Activated CD4-positive, alpha-beta T cell treated with anti-CD3 and anti-CD28 coated beads for 4 hours (primary cell): Measurements from ENCODE around the gene SHROOM3.

Source experiments
- DNase-seq, 2 donors: peaks; one replicate each; pipeline ENCODE4 v3.0.0-alpha.2; 2020

Gene SHROOM3

GRCh38 chr4:76571274-76571673 is 136.2 kb downstream of the SHROOM3 start:
- DNase-seq = no peak

DNA sequence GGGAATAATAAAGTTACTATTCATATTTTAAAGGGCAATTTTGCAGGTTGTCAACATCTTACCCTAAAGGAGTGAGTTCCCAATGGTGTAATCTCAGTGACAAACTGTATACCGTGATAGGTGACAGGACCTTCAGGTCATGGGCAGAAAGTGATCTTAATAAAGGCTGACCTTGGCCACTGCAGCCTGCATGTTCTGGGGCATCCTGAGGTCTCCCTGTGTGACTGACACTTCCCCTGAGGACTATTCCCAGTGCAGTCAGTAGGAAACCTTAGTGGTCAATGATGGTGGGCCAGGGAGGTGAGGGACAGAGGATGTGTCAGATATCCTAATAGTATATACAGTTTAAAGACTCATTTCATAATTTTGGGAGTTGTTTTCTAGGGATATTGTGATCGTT is 137.2 kb downstream of the SHROOM3 start:
- DNase-seq = no peak

GRCh38 chr4:76576824-76577223 is 141.8 kb downstream of the SHROOM3 start:
- no peak for DNase-seq

- no peak for DNase-seq
These were observed 143.1 kb downstream of the SHROOM3 start for GRCh38 chr4:76578002-76578560.

DNA sequence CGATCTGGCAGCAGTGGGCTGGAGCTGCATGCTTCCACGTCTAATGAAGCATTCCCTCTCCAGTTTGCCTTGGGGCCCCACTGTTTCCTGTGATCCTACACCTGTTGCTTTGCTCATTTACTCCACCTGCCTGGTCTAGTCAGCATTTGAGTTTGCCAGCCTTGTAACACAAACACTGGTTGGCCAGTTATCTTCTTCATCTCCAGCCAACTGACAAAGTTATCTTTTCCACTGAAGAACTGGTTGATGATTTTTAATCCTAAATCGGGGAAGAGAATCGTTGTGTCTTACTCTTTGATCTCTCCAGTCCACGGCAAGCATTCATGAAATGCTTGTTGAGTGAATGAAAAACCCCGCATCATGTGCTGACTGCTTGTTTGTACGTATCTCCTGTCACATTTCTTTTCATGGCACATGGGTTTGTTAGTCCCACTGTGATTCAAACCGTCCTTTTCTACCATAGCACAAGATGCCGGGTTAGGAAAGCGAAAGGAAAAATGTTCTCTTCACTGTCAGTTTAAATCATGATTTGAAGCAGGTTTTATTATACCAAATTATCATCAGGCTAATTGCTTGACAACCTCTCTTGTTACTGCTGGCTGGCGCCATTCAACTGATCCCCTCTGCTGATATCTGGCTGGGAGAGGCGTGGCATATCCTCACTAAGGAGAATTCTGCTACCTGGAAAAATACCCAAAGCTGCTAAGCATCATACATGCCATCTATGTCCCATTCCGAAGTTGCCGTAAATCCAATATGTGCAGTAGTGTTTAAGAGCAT is 144.8 kb downstream of the SHROOM3 start:
- no peak for DNase-seq

DNA sequence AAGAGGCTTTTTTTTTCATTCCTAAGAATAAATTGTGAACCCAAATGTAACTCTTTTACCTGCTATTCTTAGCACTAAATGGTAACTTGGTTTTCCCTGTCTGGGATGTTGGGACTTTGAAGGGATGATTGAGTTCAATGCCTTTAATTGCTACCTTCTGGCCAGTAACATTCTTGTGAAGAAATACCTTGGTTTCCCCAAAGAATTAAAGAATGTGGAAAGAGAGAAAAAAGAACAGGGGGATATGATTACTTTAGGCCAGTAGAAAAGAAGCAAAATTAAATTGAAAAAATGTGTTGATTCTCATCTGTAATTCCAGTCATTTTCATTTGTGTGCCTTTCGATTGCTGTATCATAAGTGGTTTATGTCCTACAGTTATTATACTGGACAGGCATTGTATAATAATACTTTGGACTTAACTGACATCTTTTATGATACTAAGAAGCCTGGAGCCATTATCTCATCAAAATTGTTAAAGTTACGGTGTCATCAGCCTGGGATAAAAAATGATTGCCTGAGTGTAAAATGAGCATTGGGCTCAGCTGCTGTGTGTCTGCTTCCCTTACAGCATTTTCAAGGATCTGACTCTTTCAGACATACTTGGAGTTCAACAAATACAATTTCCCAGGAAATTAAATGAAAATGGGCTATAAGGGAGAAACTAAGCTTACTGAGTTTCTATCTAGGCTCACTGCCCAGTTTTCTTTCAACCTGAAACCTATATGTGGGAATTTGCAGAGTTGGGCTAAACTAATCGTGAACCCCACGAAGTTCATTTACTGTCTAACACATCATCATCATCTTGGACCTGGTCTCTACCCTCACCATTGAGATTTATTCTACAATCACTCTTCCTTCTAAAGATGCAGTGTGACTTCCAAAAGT is 146.3 kb downstream of the SHROOM3 start:
- DNase-seq = no peak

- no peak for DNase-seq
These were observed 147.2 kb downstream of the SHROOM3 start for GRCh38 chr4:76582074-76582816.

DNA sequence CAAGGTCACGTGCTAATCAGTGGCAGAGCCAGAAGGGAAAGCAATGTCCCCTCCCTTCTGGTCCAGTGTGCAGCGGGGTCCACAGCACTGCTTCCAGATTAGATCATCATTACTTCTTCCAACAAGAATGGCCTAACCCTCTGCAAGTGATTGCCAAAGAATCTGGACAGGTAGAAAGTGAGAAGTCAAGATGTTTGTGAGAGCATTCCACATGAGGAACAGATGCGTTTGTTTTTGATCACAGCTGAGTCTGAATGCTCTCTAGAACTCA is 147.7 kb downstream of the SHROOM3 start:
- DNase-seq = no peak

DNA sequence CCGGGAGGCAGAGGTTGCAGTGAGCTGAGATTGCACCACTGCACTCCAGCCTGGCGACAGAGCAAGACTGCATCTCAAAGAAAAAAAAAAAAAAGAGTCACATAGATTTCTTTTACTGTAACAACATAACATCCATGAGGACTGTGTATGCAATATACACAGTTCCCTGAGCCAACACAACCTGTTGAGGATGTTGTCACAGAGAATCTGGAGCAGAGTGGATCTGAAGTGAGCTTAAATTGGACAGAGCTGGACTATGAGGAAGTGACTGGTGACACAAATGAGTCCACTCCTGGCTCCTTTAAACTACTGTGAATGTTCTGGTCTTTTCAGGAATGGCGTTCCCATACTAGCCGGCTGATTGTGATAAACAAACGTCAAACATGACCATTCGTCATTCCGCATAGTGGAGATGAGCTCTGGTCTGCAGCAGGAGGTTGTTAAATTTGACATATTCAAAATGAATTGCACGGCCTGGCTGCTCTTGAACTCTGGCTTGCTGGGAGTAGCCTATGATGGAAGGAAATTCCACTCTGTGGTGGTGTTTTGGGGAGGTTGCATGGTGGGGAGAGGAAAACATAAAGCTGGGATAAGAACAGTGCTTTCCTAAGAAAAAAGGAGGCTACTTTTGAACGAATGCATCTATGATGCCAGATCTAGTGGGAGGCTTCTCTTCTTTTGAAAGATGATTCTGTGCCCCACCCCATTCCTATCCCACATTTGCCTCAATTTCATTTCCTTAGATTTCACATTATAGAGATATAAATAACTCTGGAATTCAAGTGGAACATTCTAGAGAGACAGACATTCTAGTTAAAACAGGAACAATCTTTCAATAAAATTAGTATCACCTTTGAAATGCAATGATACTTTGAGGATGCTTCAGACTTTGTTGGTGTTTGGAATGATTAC is 149.5 kb downstream of the SHROOM3 start:
- DNase-seq = no peak

- DNase-seq = no peak
These were observed 150.2 kb downstream of the SHROOM3 start for GRCh38 chr4:76585272-76585671.

- DNase-seq = peak in 1 of 2 donors; percentile 1
These were observed 150.9 kb downstream of the SHROOM3 start for GRCh38 chr4:76585897-76586360.

GRCh38 chr4:76588274-76588673 is 153.2 kb downstream of the SHROOM3 start:
- no peak for DNase-seq

DNA sequence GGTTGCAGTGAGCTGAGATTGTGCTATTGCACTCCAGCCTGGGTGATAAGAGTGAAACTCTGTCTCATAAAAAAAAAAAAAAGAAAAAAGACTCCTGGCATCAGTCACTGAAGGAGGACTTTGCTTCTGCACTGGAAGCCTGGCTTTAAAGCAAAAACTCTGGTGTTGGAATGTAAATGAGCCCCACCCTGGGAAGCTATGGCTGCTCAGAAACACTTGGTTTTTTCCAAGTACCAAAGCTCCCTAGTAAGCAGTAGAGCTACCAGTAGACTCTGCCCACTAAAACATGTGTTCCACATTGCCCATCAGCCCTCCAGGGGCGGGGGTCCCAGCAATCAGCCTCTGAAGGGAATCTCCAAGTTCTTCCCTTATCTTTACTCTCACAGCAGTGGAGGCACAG is 154.4 kb downstream of the SHROOM3 start:
- DNase-seq = no peak

DNA sequence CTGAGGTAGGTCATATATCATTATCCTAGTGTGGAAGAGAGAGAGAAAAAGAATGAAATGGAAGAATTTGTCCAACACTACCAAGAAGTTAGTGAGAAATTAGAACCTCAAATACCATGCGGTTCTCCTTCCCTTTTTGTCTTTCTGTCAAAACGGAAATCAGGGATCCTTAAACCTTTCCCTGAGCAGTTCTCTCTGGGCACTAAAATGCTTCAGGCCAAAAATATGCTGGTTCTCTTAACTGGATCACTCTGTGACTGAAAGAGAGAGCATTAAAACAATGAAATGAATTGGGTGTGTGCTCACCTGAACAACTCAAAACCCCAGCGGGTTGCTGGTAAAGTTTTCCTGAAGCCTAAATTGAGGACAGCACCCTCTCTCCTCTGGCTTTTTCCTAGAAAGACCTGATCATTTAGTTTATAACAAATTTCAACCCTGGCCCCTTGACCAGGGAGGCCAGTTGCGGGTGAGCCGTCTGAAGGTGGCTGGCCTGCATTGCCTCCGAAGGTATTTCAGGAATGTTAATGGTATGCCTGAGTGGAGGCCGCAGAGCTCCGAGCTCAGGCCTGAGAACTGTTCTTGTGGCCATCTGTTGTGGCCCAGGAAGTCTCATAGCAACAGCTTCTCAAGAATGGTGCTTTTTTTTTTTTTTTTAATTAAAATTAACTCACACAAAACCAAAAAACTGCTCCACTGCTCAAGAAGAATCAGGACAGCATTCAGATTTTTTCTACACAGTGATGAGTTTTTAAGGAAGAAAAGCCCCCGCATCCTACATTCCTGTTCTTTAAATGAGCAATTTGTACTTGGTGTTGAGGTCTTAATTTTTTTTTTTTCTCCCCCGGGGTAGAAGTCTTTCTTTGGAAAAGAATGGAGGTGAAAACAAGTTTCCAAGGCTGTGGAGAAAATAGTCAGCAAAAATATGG is 155.1 kb downstream of the SHROOM3 start:
- DNase-seq = no peak

GRCh38 chr4:76590798-76591281 is 155.8 kb downstream of the SHROOM3 start:
- DNase-seq = no peak

DNA sequence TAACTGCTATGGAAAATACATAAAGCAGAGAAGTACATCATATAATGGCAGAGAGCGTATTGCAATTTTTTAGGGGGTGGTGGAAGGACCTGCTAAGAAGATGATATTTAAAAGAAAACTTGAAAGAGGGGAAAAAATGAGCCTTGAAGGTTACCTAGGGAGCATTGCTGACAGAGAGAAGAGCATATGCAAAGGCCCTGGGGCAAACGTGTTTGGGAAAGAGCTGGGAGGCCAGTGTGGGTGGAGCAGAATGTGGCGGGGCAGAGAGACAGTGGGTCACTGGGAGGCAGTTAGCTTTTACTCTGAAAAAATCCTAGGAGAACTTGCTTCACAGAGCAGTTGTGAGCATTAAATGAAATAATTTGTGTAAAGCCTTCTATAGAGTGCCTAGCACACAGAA is 157.0 kb downstream of the SHROOM3 start:
- no peak for DNase-seq

DNA sequence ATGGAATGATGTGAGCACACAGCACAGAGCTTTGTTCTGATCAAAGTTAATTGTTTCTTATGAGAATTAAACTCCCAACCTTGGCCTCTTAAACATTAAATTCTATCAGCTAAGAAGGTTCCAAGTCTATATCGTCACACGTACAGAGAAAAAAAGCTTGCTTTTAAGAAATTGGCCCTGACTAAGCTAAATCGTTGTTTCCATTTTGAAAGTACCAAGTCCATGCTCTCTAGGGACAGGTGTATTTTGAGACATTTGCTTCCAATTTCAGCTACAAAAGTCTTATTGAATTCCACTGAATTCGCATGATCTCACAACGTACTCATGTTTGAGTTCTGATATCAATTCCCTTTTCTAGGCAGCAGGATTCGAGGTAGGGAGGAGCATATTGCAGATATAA is 157.4 kb downstream of the SHROOM3 start:
- no peak for DNase-seq

- DNase-seq = no peak
These were observed 159.1 kb downstream of the SHROOM3 start for GRCh38 chr4:76594173-76594572.

GRCh38 chr4:76595435-76595834 is 160.4 kb downstream of the SHROOM3 start:
- DNase-seq = no peak

DNA sequence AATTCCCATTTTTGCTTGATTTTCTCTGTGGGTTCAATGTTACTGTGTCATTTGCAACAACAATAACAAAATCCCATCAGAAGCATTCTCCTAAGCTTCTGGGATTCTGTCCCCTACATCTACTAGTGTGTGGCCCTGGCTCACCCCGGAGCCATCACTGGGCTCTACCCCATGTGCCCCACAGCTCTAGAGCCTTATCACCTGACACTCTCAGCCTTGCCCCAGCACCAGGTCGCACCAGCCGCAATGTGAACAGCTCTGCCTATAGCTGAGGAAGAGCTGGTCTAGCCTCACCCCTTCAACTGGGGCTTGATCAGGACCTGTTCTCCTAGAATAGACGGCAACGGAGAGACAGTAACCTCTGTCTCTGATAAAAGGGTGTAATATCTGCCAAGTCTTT is 161.7 kb downstream of the SHROOM3 start:
- DNase-seq = no peak
